ENCODE results near the gene NOX3.
"Not testable (repeated sequence)": the region's sequence is repeated elsewhere in the genome, so short reads cannot be mapped to it uniquely, and the experiment has no call there.

Gene NOX3

GRCh38 chr6:155455766-155456165, at the start of gene NOX3:
TSS of gene NOX3 (minus strand) at chr6:155455839. CDS start at chr6:155455800, 39 bp downstream.
- no peak for DNase-seq

GRCh38 chr6:155504848-155505607, 49.4 kb upstream of the NOX3 start:
- no peak for DNase-seq

GRCh38 chr6:155502393-155502792, 46.8 kb upstream of the NOX3 start:
- no peak for DNase-seq

DNA sequence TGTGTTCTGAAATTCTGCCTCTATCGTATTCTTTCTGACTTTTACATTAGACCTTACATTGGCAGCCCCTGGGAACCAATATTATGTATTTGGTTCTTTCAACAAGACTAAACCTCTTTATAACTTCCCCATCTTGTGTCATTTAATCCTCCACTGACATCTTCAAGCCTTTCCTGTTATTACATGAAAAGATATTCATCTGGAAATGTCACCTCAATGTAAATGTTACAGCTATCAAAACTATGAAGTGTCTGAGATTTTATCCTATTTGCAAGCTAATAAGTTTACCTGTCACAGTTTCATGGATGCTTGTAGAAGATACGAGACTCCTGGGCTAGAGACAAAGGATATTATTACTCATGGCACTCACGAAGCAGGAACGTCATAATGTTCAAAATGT, 43.9 kb upstream of the NOX3 start:
- no peak for DNase-seq

DNA sequence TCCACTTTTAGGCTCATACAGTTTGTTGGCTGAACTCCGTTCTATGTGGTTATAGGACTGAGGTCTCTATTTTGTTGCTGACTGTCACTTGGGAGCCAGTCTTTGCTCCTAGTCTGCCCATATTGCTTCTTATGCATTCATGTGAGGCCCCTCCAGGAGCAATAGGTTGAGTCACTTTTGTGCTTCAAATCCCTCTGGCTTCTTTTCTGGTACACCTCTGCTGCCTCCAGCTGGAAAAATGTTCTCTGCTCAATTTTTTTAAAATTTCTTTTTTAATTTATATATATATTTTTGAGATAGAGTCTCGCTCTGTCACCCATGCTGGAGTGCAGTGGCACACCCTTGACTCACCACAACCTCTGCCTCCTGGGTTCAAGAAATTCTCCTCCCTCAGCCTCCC, 42.7 kb upstream of the NOX3 start:
- DNase-seq, result no peak

DNA sequence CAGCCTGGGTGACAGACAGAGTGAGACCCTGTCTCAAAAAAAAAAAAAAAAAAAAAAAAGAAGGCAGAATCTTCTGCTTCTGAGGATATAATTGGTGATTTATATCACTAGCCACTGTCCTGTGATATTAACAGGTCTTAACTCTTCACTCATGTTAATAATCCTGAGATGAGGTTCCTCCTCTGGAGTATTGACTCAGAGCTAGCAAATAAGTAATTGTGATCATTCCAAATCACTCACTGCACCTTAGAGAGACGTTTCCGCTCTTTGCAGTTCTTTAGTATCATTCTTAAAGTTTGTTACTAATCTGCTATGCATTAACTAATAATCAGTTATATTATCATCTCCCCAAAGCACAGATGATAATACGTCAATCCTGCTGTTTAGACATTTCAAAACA, 41.6 kb upstream of the NOX3 start:
- no peak for DNase-seq

- no peak for DNase-seq
Observed at GRCh38 chr6:155495011-155495768, 39.6 kb upstream of the NOX3 start.

DNA sequence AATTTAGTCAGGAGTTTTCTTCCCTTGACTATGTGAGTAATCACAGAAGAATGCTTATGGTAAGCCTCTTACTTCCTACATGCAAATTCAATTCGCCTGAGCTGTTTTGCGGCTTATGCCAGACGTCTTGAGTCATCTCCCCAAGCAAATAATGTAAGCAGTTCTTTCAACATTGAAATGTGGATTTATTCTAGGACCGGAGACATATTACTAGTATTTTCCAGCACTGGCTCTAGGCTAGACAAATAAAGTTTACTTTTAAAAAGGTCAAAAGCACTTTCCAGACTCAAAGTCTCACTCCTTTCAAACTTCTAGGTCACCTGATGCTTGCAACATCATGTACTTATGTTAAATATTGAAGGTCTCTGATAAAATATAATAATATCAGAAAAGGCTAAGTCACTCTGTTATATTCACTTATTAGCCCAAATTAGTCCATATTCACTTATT, 38.1 kb upstream of the NOX3 start:
- DNase-seq, result no peak

- no peak for DNase-seq
Observed at GRCh38 chr6:155493026-155493693, 37.5 kb upstream of the NOX3 start.

DNA sequence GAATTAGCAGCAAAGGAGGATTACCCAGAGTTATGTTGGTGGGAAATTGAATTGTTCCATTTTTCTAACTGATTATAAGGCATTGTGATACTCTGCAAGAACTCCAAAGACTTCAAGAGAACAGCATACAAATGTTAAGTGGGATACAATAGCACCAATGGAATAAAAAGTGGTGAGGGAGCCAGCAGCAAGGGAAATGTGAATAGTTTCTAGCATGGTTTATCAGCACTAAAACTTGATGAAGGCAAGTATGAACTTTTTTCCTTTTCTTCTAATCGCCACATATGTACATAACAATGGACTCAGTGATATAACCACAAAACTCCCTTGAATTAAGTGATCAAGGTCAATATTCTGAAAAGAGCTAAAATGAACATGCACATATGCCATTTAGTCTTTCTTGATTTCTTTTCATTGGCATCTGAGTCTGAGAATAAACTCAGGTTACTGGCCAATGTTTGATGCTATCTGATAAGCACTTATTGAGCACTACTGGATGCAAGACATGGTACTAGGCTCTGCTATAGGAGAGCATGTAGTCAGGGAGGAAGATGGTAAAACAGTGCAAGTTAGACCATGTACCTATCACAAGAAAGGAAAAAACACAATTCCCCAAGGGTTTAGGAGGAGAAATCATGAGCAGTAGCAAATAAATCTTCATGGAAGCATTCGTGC, 36.6 kb upstream of the NOX3 start:
- DNase-seq, result no peak

DNA sequence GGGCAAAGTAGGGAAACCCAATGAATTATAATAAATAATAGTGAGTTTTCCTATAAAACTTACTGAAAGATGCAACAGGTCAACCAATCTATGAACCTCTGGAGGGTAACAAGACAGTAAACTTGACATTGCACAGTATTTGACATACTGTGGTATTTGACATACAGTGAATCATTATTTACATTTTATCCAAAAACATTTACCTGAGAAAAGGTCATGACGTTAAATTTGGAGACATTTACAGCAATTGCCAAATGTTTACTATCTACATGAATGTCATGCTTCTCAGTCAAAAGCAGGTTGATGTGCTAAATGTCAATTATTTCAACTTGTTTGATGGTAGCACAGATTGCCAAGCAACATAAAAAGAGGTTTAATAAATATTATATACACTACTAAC, 35.8 kb upstream of the NOX3 start:
- no peak for DNase-seq

DNA sequence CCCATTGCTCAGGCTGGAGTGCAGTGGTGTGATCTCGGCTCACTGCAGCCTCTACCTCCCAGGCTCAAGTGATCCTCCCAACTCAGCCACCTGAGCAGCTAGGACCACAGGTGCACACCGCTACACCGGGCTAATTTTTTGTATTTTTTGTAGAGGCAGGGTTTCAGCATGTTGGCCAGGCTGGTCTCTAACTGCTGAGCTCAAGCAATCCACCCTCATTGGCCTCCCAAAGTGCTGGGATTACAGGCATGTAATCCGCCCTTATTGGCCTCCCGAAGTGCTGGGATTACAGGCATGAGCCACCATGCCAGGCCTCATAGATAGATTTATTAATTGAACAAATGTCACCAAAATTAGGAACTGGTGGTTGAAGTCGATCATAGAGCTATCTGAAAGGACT, 32.6 kb upstream of the NOX3 start:
- DNase-seq, result not testable (repeated sequence)

- DNase-seq, result no peak
Observed at GRCh38 chr6:155487371-155488130, 31.9 kb upstream of the NOX3 start.

GRCh38 chr6:155486721-155487294, 31.2 kb upstream of the NOX3 start:
- DNase-seq, result no peak

DNA sequence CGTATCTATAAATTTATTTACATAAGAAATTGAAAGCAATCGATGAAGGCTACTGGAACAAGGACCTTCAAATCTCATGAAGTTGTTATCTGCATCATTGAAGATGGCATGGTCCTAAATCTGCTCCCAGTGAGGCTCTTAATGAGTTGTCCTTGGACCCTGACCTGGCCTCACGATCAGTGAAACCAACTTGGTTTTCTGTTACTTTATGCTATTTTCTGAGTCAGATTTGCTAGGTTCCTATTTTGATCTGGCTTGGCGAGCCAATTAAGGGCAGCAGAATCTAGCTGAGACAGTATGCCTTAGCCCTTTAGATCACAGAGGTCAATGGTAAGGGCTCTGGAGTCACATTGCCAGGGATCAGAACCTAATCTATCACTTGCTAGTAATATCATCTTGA, 30.1 kb upstream of the NOX3 start:
- no peak for DNase-seq

DNA sequence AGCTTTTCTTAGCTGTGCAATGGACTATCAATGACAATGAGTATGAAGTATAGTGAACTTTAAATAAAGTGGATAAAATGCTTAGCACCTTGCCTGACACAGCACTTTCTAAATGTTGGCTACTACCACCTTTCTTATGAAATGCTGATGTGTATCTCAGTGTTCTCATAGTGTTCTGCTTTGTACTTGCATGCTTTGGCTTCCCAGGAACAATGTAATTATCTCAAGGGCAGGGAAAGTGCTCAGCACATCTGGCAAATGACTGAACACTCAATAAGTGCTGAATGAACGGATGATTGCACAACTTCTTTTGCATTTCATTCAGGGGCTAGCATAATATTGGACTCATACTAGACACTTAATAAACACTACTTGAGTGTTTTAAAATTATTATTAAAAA, 28.2 kb upstream of the NOX3 start:
- no peak for DNase-seq

DNA sequence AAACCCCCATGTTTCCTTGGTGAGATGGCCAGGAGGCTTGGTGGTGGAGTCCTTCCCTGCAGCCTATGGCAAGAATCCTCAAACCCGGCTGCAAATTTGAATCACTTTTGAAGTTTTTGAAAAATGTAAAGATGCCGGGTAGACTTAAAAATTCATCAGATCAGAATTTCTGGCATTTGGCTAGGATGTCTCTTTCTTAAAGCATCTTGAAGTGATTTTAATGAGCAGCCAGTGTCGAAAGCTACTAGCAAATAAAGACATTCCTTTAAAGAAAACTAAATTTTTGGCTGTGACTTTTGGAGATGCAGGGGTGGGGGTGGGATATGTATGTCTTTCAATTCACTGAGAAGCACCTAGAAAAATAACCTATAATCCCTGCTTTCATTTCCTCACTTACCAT, 25.6 kb upstream of the NOX3 start:
- DNase-seq, result no peak

DNA sequence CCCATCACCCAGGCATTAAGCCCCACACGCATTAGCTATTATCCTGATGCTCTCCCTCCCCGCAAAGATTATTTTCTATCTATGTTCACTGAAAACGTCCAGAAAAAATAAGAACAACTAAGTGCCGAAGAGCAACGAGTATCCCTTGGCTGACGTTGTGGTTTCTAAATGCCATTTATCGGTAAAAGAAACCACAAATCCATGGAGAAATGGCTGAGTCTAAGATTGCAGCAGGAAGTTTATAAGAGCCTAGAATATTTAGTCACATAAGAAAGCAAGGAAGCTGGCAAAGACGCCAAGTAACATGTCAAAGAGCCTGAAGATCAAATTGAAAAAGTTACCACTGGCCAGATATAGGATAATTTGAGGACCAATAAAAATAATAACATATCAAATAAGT, 18.1 kb upstream of the NOX3 start:
- DNase-seq, result no peak

DNA sequence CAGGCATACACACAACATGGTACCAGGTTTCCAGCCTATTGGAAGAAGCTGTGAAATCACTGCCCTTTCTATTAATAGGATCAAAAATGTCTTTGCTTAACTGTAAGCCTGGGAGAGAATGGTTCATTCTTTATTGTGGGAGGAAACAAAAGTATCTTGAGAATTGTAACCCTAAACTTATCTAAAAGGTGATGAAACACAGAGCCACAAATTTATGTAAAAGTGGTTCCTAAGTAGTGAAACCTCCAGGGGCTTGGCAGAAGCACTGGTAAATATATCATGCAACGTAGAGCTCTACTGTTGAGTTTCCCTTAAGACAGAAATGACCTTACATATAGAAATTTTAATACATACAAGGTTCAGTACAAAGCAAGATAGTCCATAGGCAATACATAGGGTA, 17.2 kb upstream of the NOX3 start:
- DNase-seq, result no peak

- DNase-seq, result not testable (repeated sequence)
Observed at GRCh38 chr6:155470979-155471616, 15.5 kb upstream of the NOX3 start.

GRCh38 chr6:155468543-155468942, 12.9 kb upstream of the NOX3 start:
- DNase-seq, result not testable (repeated sequence)

GRCh38 chr6:155466539-155466938, 10.9 kb upstream of the NOX3 start:
- DNase-seq, result no peak

Measured in NCI-H524 treated with DMSO at 0.1 percent for 48 hours (cell line).